ENCODE measurements around the gene B3GALT4. TPM values are rescaled to one million over a fixed set of nuclear protein-coding genes. Genes with fewer than 3 reads are reported as not detected.

Gene B3GALT4
- total and polyA plus RNA-seq, 2 experiments from 2014 or later = 2.6 to 2.7 TPM

GRCh38 chr6:33317669-33318425 is 40.9 kb downstream of the B3GALT4 start, which contains the start of gene ZBTB22:
Gene ZBTB22 (minus strand): TSS chr6:33317744. CDS start chr6:33316916, 828 bp downstream.
- Histone ChIP-seq H2AFZ (peak within 1 kb of the TSS; percentile 74), H3F3A (ENCODE audit: insufficient read depth) (peaks cover 28% of the 10 kb centered on the region), H3K79me2 (ENCODE audit: insufficient read depth) (peaks cover 60% of the 10 kb centered on the region), H3K4me1 (ENCODE audit: insufficient read depth) (peaks cover 32% of the 10 kb centered on the region), H3K9ac (peak within 1 kb of the TSS; percentile 80), H3K27me3 (replicated peaks; ENCODE audit: insufficient read depth) (no peaks in the 10 kb centered on the region), H3K4me3 (peak within 1 kb of the TSS; percentile 78), H3K9me2 (ENCODE audit: insufficient read depth) (no peaks in the 10 kb centered on the region), H3K9me3 (ENCODE audit: low read depth) (no peaks in the 10 kb centered on the region), H3K4me2 (ENCODE audit: unreplicated experiment) (peak within 1 kb of the TSS; percentile 78), H3K27ac (peak within 1 kb of the TSS; percentile 78), H3K36me3 (ENCODE audit: low read depth) (peaks cover 13% of the 10 kb centered on the region; the same call in 1 of the 2 replicates), H4K20me1 (ENCODE audit: insufficient read depth) (no peaks in the 10 kb centered on the region)
- in situ Hi-C loops (cut with MboI) = no loop called here
- DNase-seq = peak; percentile 99
- whole genome bisulfite sequencing, 2 experiments (ENCODE audit: low coverage in 1 of 2, low lambda C conversion rate in 2 of 2, missing lambda C conversion rate in 2 of 2) = 2 to 3% methylated on average over 32 to 44 of the region's 44 CpGs
- TF ChIP-seq EZH2phosphoT487 (IDR thresholded peaks at IDR 0.05; ENCODE audit: insufficient read depth, low read depth) (no peak), EZH2 (IDR thresholded peaks at IDR 0.05; ENCODE audit: insufficient read depth, poor library complexity, severe bottlenecking) (no peak)

- Histone ChIP-seq H3F3A (ENCODE audit: insufficient read depth) (peaks cover 30% of the 10 kb centered on the region), H3K4me2 (ENCODE audit: unreplicated experiment) (peak overlapping the region; percentile 78), H3K9me3 (ENCODE audit: low read depth) (no peaks in the 10 kb centered on the region), H2AFZ (peak overlapping the region; percentile 74), H3K79me2 (ENCODE audit: insufficient read depth) (peaks cover 53% of the 10 kb centered on the region), H4K20me1 (ENCODE audit: insufficient read depth) (no peaks in the 10 kb centered on the region), H3K9me2 (ENCODE audit: insufficient read depth) (no peaks in the 10 kb centered on the region), H3K36me3 (ENCODE audit: low read depth) (peaks cover 13% of the 10 kb centered on the region; the same call in 1 of the 2 replicates), H3K27me3 (replicated peaks; ENCODE audit: insufficient read depth) (no peaks in the 10 kb centered on the region), H3K27ac (peak overlapping the region; percentile 78), H3K9ac (peak overlapping the region; percentile 80), H3K4me1 (ENCODE audit: insufficient read depth) (peaks cover 32% of the 10 kb centered on the region), H3K4me3 (peak overlapping the region; percentile 78)
- in situ Hi-C loops (cut with MboI) = no loop called here
- 74 to 81% methylated on average over 8 of the region's 8 CpGs for WGBS, 2 experiments (ENCODE audit: low coverage in 1 of 2, low lambda C conversion rate in 2 of 2, missing lambda C conversion rate in 2 of 2)
- TF ChIP-seq EZH2phosphoT487 (IDR thresholded peaks at IDR 0.05; ENCODE audit: insufficient read depth, low read depth) (no peak), EZH2 (IDR thresholded peaks at IDR 0.05; ENCODE audit: insufficient read depth, poor library complexity, severe bottlenecking) (no peak)
- DNase-seq = no peak
Measured at GRCh38 chr6:33318426-33319073, 41.6 kb downstream of the B3GALT4 start.

- Histone ChIP-seq H3K4me3 (peak overlapping the region; percentile 46; the same call in 1 of the 2 replicates), H3K9me2 (ENCODE audit: insufficient read depth) (no peaks in the 10 kb centered on the region), H3K36me3 (ENCODE audit: low read depth) (peaks cover 13% of the 10 kb centered on the region; the same call in 1 of the 2 replicates), H3K9me3 (ENCODE audit: low read depth) (no peaks in the 10 kb centered on the region), H3K4me1 (ENCODE audit: insufficient read depth) (peaks cover 28% of the 10 kb centered on the region), H3F3A (ENCODE audit: insufficient read depth) (peaks cover 34% of the 10 kb centered on the region), H4K20me1 (ENCODE audit: insufficient read depth) (no peaks in the 10 kb centered on the region), H3K27ac (peak overlapping the region; percentile 77), H3K9ac (peak overlapping the region; percentile 94), H3K79me2 (ENCODE audit: insufficient read depth) (peaks cover 51% of the 10 kb centered on the region), H3K4me2 (ENCODE audit: unreplicated experiment) (peak overlapping the region; percentile 87), H2AFZ (no peak overlapping the region), H3K27me3 (replicated peaks; ENCODE audit: insufficient read depth) (no peaks in the 10 kb centered on the region)
- in situ Hi-C loops (cut with MboI) = no loop called here
- no peak for TF ChIP-seq EZH2 (IDR thresholded peaks at IDR 0.05; ENCODE audit: insufficient read depth, poor library complexity, severe bottlenecking)
- no peak for TF ChIP-seq EZH2phosphoT487 (IDR thresholded peaks at IDR 0.05; ENCODE audit: insufficient read depth, low read depth)
- DNase-seq = no peak
- 83% methylated on average over 3 of the region's 3 CpGs for WGBS, 2 experiments (ENCODE audit: low coverage in 1 of 2, low lambda C conversion rate in 2 of 2, missing lambda C conversion rate in 2 of 2)
Measured at GRCh38 chr6:33319939-33320314, 43.0 kb downstream of the B3GALT4 start.

- Histone ChIP-seq H3K4me3 (peak overlapping the region; percentile 94; the same call in 1 of the 2 replicates), H3F3A (ENCODE audit: insufficient read depth) (peaks cover 34% of the 10 kb centered on the region), H3K27ac (peak overlapping the region; percentile 77), H2AFZ (no peak overlapping the region), H3K27me3 (replicated peaks; ENCODE audit: insufficient read depth) (no peaks in the 10 kb centered on the region), H3K9me2 (ENCODE audit: insufficient read depth) (no peaks in the 10 kb centered on the region), H3K9ac (peak overlapping the region; percentile 94), H3K79me2 (ENCODE audit: insufficient read depth) (peaks cover 51% of the 10 kb centered on the region), H3K4me2 (ENCODE audit: unreplicated experiment) (peak overlapping the region; percentile 87), H3K9me3 (ENCODE audit: low read depth) (no peaks in the 10 kb centered on the region), H3K4me1 (ENCODE audit: insufficient read depth) (peaks cover 26% of the 10 kb centered on the region), H3K36me3 (ENCODE audit: low read depth) (peaks cover 13% of the 10 kb centered on the region; the same call in 1 of the 2 replicates), H4K20me1 (ENCODE audit: insufficient read depth) (no peaks in the 10 kb centered on the region)
- in situ Hi-C loops (cut with MboI) = no loop called here
- peak; percentile 94 for DNase-seq
- 62 to 67% methylated on average over 32 of the region's 32 CpGs for WGBS, 2 experiments (ENCODE audit: low coverage in 1 of 2, low lambda C conversion rate in 2 of 2, missing lambda C conversion rate in 2 of 2)
- no peak for TF ChIP-seq EZH2 (IDR thresholded peaks at IDR 0.05; ENCODE audit: insufficient read depth, poor library complexity, severe bottlenecking)
Measured at GRCh38 chr6:33320315-33321181, 43.6 kb downstream of the B3GALT4 start.

Measured in GM23248 (cell line).